Measurements from ENCODE around the gene CD40. TPM values are rescaled to one million over a fixed set of nuclear protein-coding genes. Genes with fewer than 3 reads are reported as not detected.

The CD40 gene
- total RNA-seq, 3 donors from 2014 or later = 11.7 to 21.6 (median 17.0) TPM

DNA sequence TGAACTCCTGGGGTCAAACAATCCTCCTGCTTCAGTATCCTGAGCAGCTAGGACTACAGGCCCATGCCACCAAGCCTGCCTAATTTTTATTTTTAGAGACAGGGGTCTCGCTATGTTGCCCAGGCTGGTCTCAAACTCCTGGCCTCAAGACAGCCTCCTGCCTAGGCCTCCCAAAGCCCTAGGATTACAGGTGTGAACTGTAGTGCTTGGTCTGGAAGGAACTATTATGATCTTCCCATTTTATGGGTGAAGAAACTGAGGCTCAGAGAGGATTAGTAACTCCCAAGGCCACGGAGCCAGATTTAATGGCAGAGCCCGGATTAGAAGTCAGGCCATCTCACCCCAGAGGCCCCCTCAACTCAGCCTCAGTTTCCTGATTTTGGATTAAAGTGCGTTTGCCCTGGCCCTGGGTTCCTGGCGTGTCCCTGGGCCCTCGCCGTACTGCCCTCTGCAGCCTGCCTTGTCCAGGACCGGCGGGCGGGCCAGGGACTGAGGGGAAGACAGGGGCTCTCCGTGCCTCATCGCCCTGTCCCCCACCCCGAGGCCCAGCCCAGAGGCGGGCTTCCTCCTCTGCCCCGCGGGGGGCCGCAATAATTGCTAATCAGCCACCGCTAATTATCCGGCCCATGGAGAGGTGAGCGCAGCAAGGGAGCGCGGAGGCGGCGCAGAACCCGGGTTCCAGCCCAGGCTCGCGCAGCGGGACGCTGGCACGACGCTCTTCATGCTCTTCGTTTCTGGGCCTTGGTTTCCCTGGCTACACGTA, 34.9 kb downstream of the CD40 start:
- Histone ChIP-seq H3K9me3 (no peaks in the 10 kb centered on the region), H3K4me3 (no peak overlapping the region), H3K4me1 (no peaks in the 10 kb centered on the region), H3K27ac (no peak overlapping the region), H3K27me3 (peaks cover 0 to 16% of the 10 kb centered on the region in 2 donors), H3K36me3 (no peaks in the 10 kb centered on the region)
- no peak for TF ChIP-seq POLR2AphosphoS5 (IDR thresholded peaks at IDR 0.05)
- TF ChIP-seq CTCF (IDR thresholded peaks at IDR 0.05) = no peak
- no peak for TF ChIP-seq POLR2A (IDR thresholded peaks at IDR 0.05)
- intact Hi-C loops (cut with DNase I; ENCODE audit: low total_unique reads) = no loop called here
- no peak for DNase-seq (ENCODE audit: low spot score in 2 of 2)

GRCh38 chr20:46154305-46154704, 36.2 kb downstream of the CD40 start:
- H3K27ac ChIP-seq = no peak overlapping the region
- intact Hi-C loops (cut with DNase I; ENCODE audit: low total_unique reads) = no loop called here
- H3K4me3 ChIP-seq = no peak overlapping the region
- TF ChIP-seq POLR2A (IDR thresholded peaks at IDR 0.05) (no peak), CTCF (IDR thresholded peaks at IDR 0.05) (no peak), POLR2AphosphoS5 (IDR thresholded peaks at IDR 0.05) (no peak)
- no peaks in the 10 kb centered on the region for H3K4me1 ChIP-seq
- no peaks in the 10 kb centered on the region for H3K36me3 ChIP-seq
- H3K27me3 ChIP-seq = peaks cover 0 to 18% of the 10 kb centered on the region in 2 donors
- no peaks in the 10 kb centered on the region for H3K9me3 ChIP-seq
- no peak for DNase-seq (ENCODE audit: low spot score in 2 of 2)

GRCh38 chr20:46154796-46155195, 36.7 kb downstream of the CD40 start:
- intact Hi-C loops (cut with DNase I; ENCODE audit: low total_unique reads) = no loop called here
- peaks cover 0 to 18% of the 10 kb centered on the region in 2 donors for H3K27me3 ChIP-seq
- TF ChIP-seq CTCF (IDR thresholded peaks at IDR 0.05) (no peak), POLR2AphosphoS5 (IDR thresholded peaks at IDR 0.05) (no peak), POLR2A (IDR thresholded peaks at IDR 0.05) (no peak)
- no peaks in the 10 kb centered on the region for H3K36me3 ChIP-seq
- no peaks in the 10 kb centered on the region for H3K4me1 ChIP-seq
- H3K9me3 ChIP-seq = no peaks in the 10 kb centered on the region
- H3K27ac ChIP-seq = no peak overlapping the region
- DNase-seq (ENCODE audit: low spot score in 2 of 2) = no peak
- H3K4me3 ChIP-seq = no peak overlapping the region

DNA sequence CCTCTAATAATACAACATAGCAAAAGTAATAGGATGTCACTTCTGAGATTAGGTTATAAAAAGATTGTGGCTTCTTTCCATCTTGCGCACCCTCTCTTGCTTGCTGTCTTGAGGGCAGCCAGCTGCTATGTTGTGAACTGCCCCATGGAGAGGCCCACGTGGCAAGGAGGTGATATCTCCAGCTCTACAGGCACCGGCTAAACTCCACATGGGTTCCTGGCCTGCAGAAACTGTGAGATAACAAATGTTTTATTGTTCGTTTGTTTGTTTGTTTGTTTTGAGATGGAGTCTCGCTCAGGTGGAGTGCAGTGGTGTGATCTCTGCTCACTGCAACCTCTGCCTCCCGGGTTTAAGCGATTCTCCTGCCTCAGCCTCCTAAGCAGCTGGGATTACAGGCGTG, 38.0 kb downstream of the CD40 start:
- Histone ChIP-seq H3K4me3 (no peak overlapping the region), H3K27me3 (peaks cover 0 to 21% of the 10 kb centered on the region in 2 donors), H3K36me3 (no peaks in the 10 kb centered on the region), H3K27ac (no peak overlapping the region), H3K4me1 (no peaks in the 10 kb centered on the region), H3K9me3 (no peaks in the 10 kb centered on the region)
- DNase-seq (ENCODE audit: low spot score in 2 of 2) = no peak
- intact Hi-C loops (cut with DNase I; ENCODE audit: low total_unique reads) = no loop called here
- TF ChIP-seq POLR2AphosphoS5 (IDR thresholded peaks at IDR 0.05) (no peak), POLR2A (IDR thresholded peaks at IDR 0.05) (no peak), CTCF (IDR thresholded peaks at IDR 0.05) (no peak)

DNA sequence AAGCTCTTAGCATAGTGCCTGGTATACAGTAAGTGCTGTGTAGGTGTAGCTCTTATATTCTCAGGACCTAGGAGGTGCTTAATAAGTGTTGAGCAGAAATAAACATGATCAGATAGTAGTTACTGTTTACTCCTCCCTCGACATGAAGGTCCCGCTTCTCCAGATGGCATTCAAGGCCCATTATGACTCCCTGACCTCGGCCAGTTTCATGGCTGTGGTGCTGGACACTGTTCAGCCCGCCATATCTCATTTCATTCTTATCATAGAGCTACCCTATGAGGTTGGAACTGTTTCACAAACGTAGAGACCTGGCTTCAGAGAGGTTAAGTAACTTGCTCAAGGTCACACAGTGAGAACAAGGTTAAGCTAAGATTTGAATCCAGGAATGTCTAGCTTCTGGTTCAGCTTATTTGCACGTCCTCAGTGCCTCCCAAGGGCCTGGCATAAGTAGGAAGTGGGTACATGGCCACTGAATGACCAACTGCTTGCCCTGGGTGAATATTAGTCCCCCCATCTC, 39.0 kb downstream of the CD40 start:
- H3K4me1 ChIP-seq = no peaks in the 10 kb centered on the region
- H3K27me3 ChIP-seq = peaks cover 0 to 29% of the 10 kb centered on the region in 2 donors
- TF ChIP-seq POLR2A (IDR thresholded peaks at IDR 0.05) (no peak), CTCF (IDR thresholded peaks at IDR 0.05) (no peak), POLR2AphosphoS5 (IDR thresholded peaks at IDR 0.05) (no peak)
- H3K9me3 ChIP-seq = no peaks in the 10 kb centered on the region
- H3K36me3 ChIP-seq = no peaks in the 10 kb centered on the region
- H3K4me3 ChIP-seq = no peak overlapping the region
- DNase-seq (ENCODE audit: low spot score in 2 of 2) = no peak
- H3K27ac ChIP-seq = no peak overlapping the region
- intact Hi-C loops (cut with DNase I; ENCODE audit: low total_unique reads) = no loop called here

Measured in breast epithelium (tissue), 4 donors.